Osteocyte (in vitro differentiated cells): ENCODE measurements around the gene GCDH. TPM values are rescaled to one million over a fixed set of nuclear protein-coding genes. Genes with fewer than 3 reads are reported as not detected.

Experiments used
- DNase-seq: peaks from one replicate; pipeline ENCODE4 v3.0.0; 2021; ENCODE audit warnings: mixed read lengths; ENCODE audit not compliant: unreplicated experiment; ENCODE audit errors: extremely low spot score
- H3K27ac Mint-ChIP-seq: one replicate; pipeline ENCODE4 v1.8.0; 2021; ENCODE audit warnings: mild to moderate bottlenecking, mixed read lengths; ENCODE audit not compliant: unreplicated experiment
- H3K27me3 Mint-ChIP-seq: one replicate; pipeline ENCODE4 v1.8.0; 2021; ENCODE audit warnings: mixed read lengths; ENCODE audit not compliant: unreplicated experiment
- H3K36me3 Mint-ChIP-seq: one replicate; pipeline ENCODE4 v1.8.0; 2021; ENCODE audit warnings: mixed read lengths; ENCODE audit not compliant: unreplicated experiment
- H3K4me1 Mint-ChIP-seq: one replicate; pipeline ENCODE4 v1.8.0; 2021; ENCODE audit warnings: mixed read lengths; ENCODE audit not compliant: unreplicated experiment
- H3K4me3 Mint-ChIP-seq: one replicate; pipeline ENCODE4 v1.8.0; 2021; ENCODE audit warnings: mild to moderate bottlenecking, moderate library complexity, mixed read lengths; ENCODE audit not compliant: unreplicated experiment
- H3K9me3 Mint-ChIP-seq: one replicate; pipeline ENCODE4 v1.8.0; 2021; ENCODE audit warnings: mixed read lengths; ENCODE audit not compliant: unreplicated experiment
- CTCF ChIP-seq: fragments of 200-600 bp; sonication (generic); IDR thresholded peaks from 2 replicates; pipeline ENCODE4 v1.5.0; 2021; ENCODE audit warnings: antibody characterized with exemption, mild to moderate bottlenecking, moderate library complexity
- total RNA-seq: library from RNA; stranded (reverse); gene quantifications from 2 replicates; pipeline ENCODE4 v1.2.1, GENCODE V29; 2021

Gene GCDH
- total RNA-seq, 1 donor from 2014 or later, result 23.1 TPM

- Mint-ChIP-seq H3K36me3 (no peaks in the 10 kb centered on the region), H3K4me1 (peaks cover 5% of the 10 kb centered on the region), H3K9me3 (no peaks in the 10 kb centered on the region), H3K4me3 (no peak overlapping the region), H3K27ac (no peak overlapping the region), H3K27me3 (peaks cover 14% of the 10 kb centered on the region)
- no peak for TF ChIP-seq CTCF
- DNase-seq, result no peak
These were observed 25.9 kb upstream of the GCDH start for GRCh38 chr19:12864721-12865715.

GRCh38 chr19:12865746-12866415, 25.1 kb upstream of the GCDH start:
- no peak overlapping the region for H3K27ac Mint-ChIP-seq
- H3K4me1 Mint-ChIP-seq, result peaks cover 5% of the 10 kb centered on the region
- no peak for DNase-seq
- H3K27me3 Mint-ChIP-seq, result peaks cover 14% of the 10 kb centered on the region
- H3K36me3 Mint-ChIP-seq, result peaks cover under 1% of the 10 kb centered on the region
- no peaks in the 10 kb centered on the region for H3K9me3 Mint-ChIP-seq
- no peak for TF ChIP-seq CTCF
- H3K4me3 Mint-ChIP-seq, result no peak overlapping the region

GRCh38 chr19:12866416-12867119, 24.4 kb upstream of the GCDH start:
- DNase-seq, result no peak
- Mint-ChIP-seq H3K4me1 (peaks cover 5% of the 10 kb centered on the region), H3K36me3 (peaks cover 2% of the 10 kb centered on the region), H3K27me3 (peaks cover 11% of the 10 kb centered on the region), H3K4me3 (peak overlapping the region; percentile 61), H3K27ac (no peak overlapping the region), H3K9me3 (no peaks in the 10 kb centered on the region)
- no peak for TF ChIP-seq CTCF

GRCh38 chr19:12867120-12868099, 23.6 kb upstream of the GCDH start:
- Mint-ChIP-seq H3K27me3 (peaks cover 6% of the 10 kb centered on the region), H3K27ac (no peak overlapping the region), H3K9me3 (no peaks in the 10 kb centered on the region), H3K36me3 (peaks cover 5% of the 10 kb centered on the region), H3K4me1 (peaks cover 5% of the 10 kb centered on the region), H3K4me3 (peak overlapping the region; percentile 61)
- DNase-seq, result peak; percentile 87
- no peak for TF ChIP-seq CTCF
